Effector memory CD8-positive, alpha-beta T cell (primary cell): ENCODE measurements around the gene GKN2.

Source experiments
- ATAC-seq: fragments of 150-1000 bp; cut with Tn5 transposase; replicated peaks from 2 replicates; pipeline ENCODE4 v1.10.0; 2021; ENCODE audit warnings: mild to moderate bottlenecking, moderate library complexity
- DNase-seq, 3 experiments: peaks; one replicate each; pipeline ENCODE4 v3.0.0; 2021
- H3K27ac Mint-ChIP-seq, 2 donors: one replicate each; pipeline ENCODE4 v1.8.0; 2022; ENCODE audit warnings: mild to moderate bottlenecking in 2 of 2, mixed read lengths in 2 of 2, moderate library complexity in 2 of 2
- H3K27me3 Mint-ChIP-seq, 2 donors: one replicate each; pipeline ENCODE4 v1.8.0; 2022; ENCODE audit warnings: mixed read lengths in 2 of 2
- H3K36me3 Mint-ChIP-seq: one replicate; pipeline ENCODE4 v1.8.0; 2022; ENCODE audit warnings: mild to moderate bottlenecking, moderate library complexity, mixed read lengths; ENCODE audit not compliant: insufficient read depth
- H3K4me1 Mint-ChIP-seq, 2 donors: one replicate each; pipeline ENCODE4 v1.8.0; 2022; ENCODE audit warnings: low read depth in 2 of 2, mixed read lengths in 2 of 2
- H3K4me3 Mint-ChIP-seq, 2 donors: one replicate each; pipeline ENCODE4 v1.8.0; 2022; ENCODE audit warnings: mild to moderate bottlenecking in 2 of 2, mixed read lengths in 2 of 2, moderate library complexity in 2 of 2
- H3K9me3 Mint-ChIP-seq, 2 donors: one replicate each; pipeline ENCODE4 v1.8.0; 2022; ENCODE audit warnings: mixed read lengths in 2 of 2

GKN2 gene

DNA sequence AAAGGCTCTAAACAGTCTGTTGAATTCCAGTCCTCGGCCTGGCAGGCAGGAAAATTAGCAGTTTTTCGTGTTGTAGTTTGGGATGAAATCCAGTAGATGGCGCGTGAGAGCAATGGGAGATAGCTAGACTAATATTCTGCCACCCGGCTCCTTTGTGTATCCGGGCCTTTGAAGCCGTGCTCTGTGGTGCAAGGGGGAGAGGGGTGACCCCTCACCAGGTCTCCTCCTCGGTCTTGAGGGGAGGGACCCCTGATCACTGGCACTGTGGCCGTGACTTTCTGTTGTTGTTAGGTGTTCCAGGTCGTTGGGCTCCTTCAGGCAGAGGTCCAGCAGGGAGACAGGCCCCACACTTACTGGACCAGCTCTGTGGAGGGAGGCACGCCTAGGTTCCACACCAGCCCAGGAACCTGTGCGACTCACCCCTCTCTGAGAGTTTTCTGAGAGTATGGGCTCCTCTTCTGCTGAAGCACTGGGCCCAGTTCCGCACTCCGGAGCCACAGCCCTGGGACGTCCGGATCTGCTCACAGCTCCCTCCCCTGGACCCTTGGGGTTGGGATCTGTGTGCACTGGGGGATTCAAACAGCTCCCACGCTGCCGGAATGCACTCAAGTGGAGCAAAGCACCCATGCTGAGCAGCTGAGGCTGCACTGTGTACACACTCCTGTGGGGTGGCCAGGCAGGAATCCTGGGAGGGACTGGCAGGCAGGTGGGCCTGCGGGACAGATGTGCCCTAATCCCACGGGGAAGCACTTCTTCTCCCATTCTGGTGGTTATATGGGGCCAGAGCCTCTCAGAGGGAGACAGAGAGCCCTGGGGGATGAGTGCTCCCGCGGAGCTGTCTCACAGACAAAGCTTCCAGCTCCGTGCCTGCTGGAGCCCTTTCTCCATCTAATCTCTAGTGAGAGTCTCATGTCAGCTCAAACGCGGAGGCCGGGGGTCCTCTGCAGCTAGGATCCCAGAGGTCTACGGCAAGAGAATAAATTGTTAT is 8.8 kb downstream of the GKN2 start:
- DNase-seq (peak; percentile 52 to 69 (median 64)), ATAC-seq (peak; percentile 81)
- Mint-ChIP-seq H3K4me3 (no peak overlapping the region), H3K27me3 (peaks cover 71 to 90% of the 10 kb centered on the region in 2 donors), H3K27ac (no peak overlapping the region), H3K9me3 (no peaks in the 10 kb centered on the region), H3K36me3 (no peaks in the 10 kb centered on the region), H3K4me1 (no peaks in the 10 kb centered on the region)

DNA sequence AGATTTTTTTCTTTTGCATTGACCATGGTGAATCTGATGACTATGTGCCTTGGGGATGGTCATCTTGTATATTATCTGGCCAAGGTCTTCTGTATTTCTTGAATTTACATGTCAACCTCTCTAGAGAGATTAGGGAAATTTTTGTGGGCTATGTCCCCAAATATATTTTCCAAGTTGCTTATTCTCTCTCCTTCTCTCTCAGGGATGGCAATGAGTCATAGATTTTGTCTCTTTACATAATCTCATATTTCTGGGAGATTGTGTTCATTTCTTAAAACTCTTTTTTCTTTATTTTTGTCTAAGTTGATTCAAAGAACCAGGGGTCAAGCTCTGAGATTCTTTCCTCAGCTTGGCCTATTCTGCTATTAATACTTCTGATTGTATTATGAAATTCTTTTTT is 9.9 kb downstream of the GKN2 start:
- no peak overlapping the region for H3K4me3 Mint-ChIP-seq
- ATAC-seq (no peak), DNase-seq (no peak)
- H3K36me3 Mint-ChIP-seq, result no peaks in the 10 kb centered on the region
- no peaks in the 10 kb centered on the region for H3K4me1 Mint-ChIP-seq
- H3K27ac Mint-ChIP-seq, result no peak overlapping the region
- H3K9me3 Mint-ChIP-seq, result no peaks in the 10 kb centered on the region
- peaks cover 64 to 82% of the 10 kb centered on the region in 2 donors for H3K27me3 Mint-ChIP-seq

DNA sequence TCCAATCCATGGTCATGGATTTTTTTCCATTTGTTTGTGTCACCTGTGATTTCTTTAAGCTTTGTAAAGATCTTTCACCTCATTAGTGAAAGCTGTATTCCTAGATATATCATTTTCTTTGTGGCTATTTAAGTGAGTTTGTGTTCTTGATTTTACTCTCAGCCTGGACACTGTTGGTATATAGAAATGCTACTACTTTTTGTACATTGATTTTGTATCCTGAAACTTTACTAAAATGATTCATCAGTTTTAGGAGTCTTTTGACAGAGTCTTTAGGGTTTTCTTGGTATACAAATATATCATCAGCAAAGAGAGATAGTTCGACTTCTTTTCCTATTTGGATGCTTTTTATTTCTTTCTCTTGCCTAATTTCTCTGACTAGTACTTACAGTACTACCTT is 12.3 kb downstream of the GKN2 start:
- no peaks in the 10 kb centered on the region for H3K9me3 Mint-ChIP-seq
- no peaks in the 10 kb centered on the region for H3K36me3 Mint-ChIP-seq
- no peak overlapping the region for H3K27ac Mint-ChIP-seq
- ATAC-seq (no peak), DNase-seq (no peak)
- H3K27me3 Mint-ChIP-seq, result peaks cover 52 to 83% of the 10 kb centered on the region in 2 donors
- no peak overlapping the region for H3K4me3 Mint-ChIP-seq
- no peaks in the 10 kb centered on the region for H3K4me1 Mint-ChIP-seq

DNA sequence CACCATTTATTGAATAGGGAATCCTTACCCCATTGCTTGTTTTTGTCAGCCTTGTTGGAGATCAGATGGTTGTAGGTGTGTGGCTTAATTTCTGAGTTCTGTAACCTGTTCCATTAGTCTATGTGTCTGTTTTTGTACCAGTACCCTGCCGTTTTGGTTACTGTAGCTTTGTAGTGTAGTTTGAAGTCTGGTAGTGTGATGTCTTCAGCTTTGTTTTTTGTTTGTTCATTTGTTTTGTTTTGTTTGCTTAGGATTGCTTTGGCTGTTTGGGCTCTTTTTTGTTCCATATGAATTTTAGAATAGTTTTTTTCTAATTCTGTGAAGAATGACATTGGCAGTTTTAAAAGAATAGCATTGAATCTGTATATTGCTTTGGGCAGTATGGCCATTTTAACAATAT is 12.7 kb downstream of the GKN2 start:
- H3K27ac Mint-ChIP-seq, result no peak overlapping the region
- no peaks in the 10 kb centered on the region for H3K4me1 Mint-ChIP-seq
- H3K27me3 Mint-ChIP-seq, result peaks cover 50 to 83% of the 10 kb centered on the region in 2 donors
- ATAC-seq, result no peak
- H3K36me3 Mint-ChIP-seq, result no peaks in the 10 kb centered on the region
- DNase-seq, result no peak
- no peak overlapping the region for H3K4me3 Mint-ChIP-seq
- H3K9me3 Mint-ChIP-seq, result no peaks in the 10 kb centered on the region

DNA sequence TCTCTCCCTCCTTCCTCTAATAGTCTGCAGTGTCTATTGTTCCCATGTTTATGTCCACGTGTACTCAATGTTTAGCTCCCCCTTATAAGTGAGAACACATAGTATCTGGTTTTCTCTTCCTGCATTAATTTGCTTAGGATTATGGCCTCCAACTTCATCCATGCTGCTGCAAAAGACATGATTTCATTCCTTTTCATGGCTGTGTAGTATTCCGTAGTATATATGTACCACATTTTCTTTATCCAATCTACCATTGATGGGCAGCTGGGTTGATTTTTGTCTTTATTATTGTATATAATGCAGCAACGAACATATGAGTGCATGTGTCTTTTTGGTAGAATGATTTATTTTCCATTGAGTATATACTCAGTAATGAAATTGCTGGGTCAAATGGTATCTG is 13.8 kb downstream of the GKN2 start:
- ATAC-seq, result no peak
- H3K4me3 Mint-ChIP-seq, result no peak overlapping the region
- H3K36me3 Mint-ChIP-seq, result no peaks in the 10 kb centered on the region
- no peak overlapping the region for H3K27ac Mint-ChIP-seq
- no peaks in the 10 kb centered on the region for H3K4me1 Mint-ChIP-seq
- H3K27me3 Mint-ChIP-seq, result peaks cover 43 to 73% of the 10 kb centered on the region in 2 donors
- DNase-seq, result no peak
- no peaks in the 10 kb centered on the region for H3K9me3 Mint-ChIP-seq

DNA sequence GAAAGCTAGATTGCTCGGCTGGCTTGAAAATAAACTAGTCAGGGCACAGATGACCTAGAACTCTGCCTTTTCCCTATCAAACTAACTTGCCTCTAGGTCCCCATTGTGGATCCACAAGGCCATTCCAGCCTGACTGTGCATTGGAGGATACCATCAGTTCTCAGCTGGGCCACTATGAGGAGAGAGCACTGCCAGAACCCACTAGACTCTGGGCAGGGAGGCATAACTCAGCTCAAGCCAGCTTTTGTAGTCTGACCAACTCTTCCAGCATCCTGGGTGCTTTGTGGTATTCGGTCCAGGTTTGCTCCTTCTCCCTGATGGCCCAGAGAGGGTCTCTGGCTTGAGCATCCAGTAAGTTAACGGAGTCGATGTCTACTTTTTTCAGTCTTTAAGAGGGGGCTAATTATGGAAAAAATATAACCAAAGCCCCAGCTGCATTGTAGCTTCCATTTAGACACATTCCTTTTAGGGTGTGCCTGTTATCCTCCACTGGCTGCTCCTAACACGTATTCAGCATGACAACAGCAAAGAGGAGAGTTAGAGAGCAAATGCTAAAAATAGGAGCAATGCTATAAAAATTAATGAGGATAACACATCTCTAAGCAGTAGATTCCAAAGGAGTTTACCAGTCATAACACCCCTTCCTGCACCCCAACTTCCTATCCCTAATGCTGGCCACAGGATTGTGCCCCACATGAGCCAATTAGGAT is 15.2 kb downstream of the GKN2 start:
- Mint-ChIP-seq H3K36me3 (no peaks in the 10 kb centered on the region), H3K27ac (no peak overlapping the region), H3K27me3 (peaks cover 31 to 67% of the 10 kb centered on the region in 2 donors), H3K4me3 (no peak overlapping the region), H3K9me3 (no peaks in the 10 kb centered on the region), H3K4me1 (no peaks in the 10 kb centered on the region)
- DNase-seq (no peak), ATAC-seq (no peak)

DNA sequence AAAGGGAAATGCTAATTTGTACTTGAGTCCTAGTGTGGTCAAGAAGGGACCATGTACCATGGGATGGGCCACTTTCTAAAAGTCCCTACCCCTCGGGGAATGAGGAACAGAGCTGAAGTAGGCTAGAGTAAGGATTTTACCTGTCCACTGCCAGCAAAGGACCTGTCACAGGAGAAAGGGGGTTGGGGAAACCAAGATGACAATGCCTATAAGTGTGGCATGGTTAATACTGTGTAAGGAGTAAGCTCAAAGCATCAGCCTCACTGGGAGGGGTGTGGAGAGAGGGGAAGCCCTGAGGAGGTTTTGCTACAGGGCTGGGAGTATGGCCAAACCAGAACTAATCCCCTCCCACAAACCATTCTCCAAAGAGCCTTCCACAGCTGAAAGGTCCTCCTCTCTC is 15.8 kb downstream of the GKN2 start:
- DNase-seq (no peak), ATAC-seq (no peak)
- Mint-ChIP-seq H3K36me3 (no peaks in the 10 kb centered on the region), H3K4me3 (no peak overlapping the region), H3K9me3 (no peaks in the 10 kb centered on the region), H3K4me1 (no peaks in the 10 kb centered on the region), H3K27ac (no peak overlapping the region), H3K27me3 (peaks cover 25 to 61% of the 10 kb centered on the region in 2 donors)

DNA sequence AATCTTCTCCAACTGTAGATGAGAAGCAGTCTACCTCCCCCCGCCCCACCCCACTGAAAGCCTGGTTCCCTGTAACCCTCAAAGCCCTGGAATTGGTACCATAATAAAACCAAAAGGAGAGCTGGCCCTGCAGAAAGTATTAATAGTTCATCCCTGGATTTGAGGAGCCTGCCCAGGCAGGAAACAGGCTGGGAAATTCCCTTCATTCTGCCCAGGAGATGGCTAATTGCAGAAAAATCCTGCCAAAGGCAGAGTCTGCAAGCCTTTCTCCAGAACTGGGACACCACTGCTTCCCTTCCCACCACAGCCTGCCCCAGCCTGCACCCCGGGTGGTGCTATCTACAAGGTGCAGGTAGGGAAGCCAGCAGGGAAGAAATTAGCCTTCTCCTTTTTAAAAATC is 16.3 kb downstream of the GKN2 start:
- Mint-ChIP-seq H3K27me3 (peaks cover 20 to 59% of the 10 kb centered on the region in 2 donors), H3K4me3 (no peak overlapping the region), H3K4me1 (no peaks in the 10 kb centered on the region), H3K36me3 (no peaks in the 10 kb centered on the region), H3K9me3 (no peaks in the 10 kb centered on the region), H3K27ac (no peak overlapping the region)
- ATAC-seq (no peak), DNase-seq (no peak)

DNA sequence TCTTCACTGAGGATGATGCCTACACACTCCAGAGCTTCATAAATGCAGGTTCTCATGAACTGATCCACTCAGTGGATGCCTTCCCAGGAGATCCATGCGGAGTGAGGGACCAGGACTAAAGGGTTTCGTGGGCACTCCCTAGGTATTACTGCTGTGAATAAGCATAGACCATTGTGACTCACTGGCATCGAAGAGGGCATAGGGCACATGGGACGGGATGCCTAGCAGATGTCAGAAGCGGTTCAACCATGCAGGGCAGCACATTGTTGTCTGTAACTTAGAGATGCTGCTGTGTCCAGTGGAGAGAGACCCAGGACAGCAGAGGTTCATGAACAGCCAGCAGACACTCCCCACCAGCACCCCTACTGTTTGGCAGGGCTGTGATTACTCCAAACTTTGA is 17.2 kb downstream of the GKN2 start:
- Mint-ChIP-seq H3K27me3 (peaks cover 11 to 52% of the 10 kb centered on the region in 2 donors), H3K27ac (no peak overlapping the region), H3K9me3 (no peaks in the 10 kb centered on the region), H3K36me3 (no peaks in the 10 kb centered on the region), H3K4me3 (no peak overlapping the region), H3K4me1 (no peaks in the 10 kb centered on the region)
- ATAC-seq, result no peak
- no peak for DNase-seq

DNA sequence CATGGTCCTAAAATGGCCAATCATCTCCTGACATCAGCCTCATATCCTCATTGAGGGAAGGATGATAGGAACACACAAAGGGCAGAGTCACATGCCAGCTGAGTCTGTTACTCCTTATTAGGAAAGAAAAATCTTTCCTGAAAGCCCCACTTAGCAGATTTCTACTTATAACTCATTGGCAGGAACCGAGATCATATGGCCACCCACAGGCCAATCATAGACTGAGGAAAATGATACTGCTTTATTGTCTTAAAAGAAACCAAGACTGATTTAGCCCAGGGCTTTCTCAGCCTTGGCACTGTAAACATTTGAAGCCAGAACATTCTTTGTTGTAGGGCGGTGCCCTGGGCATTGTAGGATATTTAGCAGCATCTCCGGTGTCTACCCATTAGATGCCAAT is 18.7 kb downstream of the GKN2 start:
- H3K36me3 Mint-ChIP-seq, result no peaks in the 10 kb centered on the region
- ATAC-seq, result no peak
- H3K27ac Mint-ChIP-seq, result no peak overlapping the region

DNA sequence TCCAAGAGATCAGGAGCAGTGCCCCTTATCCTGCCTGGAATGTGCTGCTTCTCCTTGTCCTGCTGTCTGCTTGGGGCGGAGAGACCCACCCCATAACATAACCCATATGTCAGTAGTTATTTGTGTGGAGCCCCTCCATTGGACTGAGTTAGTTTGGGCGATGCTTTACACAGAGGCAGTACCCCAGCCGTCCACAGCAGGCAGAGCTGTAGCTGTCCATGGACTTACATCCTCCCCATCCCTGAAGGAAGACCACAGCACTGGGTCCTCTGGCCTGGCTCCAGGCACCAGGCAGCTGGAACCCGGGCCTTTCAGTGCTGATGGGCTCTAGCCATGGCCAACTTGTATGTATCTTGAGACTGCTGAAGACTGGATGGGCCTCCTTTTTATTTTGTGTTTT is 20.3 kb downstream of the GKN2 start:
- DNase-seq (no peak), ATAC-seq (no peak)

More for the DNA sequence above, 18.7 kb downstream of the GKN2 start:
- H3K9me3 Mint-ChIP-seq, result no peaks in the 10 kb centered on the region
- H3K27me3 Mint-ChIP-seq, result peaks cover 8 to 42% of the 10 kb centered on the region in 2 donors
- H3K4me1 Mint-ChIP-seq, result no peaks in the 10 kb centered on the region
- no peak overlapping the region for H3K4me3 Mint-ChIP-seq
- no peak for DNase-seq

DNA sequence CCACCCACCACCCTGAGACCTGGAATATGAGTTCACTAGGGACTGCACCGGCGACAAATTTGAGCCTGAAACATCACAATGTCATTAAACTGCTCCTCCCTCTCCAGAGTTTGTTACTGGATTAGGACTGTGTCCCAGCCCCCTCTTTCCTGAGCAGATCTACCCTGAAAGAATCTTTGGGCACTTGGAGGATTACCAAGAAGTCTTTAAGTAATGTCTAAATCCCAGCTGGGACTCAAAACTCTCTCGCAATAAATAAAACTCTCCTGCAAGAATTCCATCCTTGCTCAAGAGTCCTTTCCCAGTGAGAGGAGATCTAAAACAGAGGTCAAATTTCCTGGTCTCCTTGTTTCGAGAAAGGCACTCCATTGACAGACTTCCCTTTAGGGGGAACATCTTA is 20.9 kb downstream of the GKN2 start:
- ATAC-seq, result no peak
- no peaks in the 10 kb centered on the region for H3K4me1 Mint-ChIP-seq
- H3K27ac Mint-ChIP-seq, result no peak overlapping the region
- peaks cover 19 to 49% of the 10 kb centered on the region in 2 donors for H3K27me3 Mint-ChIP-seq
- H3K9me3 Mint-ChIP-seq, result no peaks in the 10 kb centered on the region
- no peaks in the 10 kb centered on the region for H3K36me3 Mint-ChIP-seq
- no peak overlapping the region for H3K4me3 Mint-ChIP-seq
- DNase-seq, result no peak

More for the DNA sequence above, 20.3 kb downstream of the GKN2 start:
- Mint-ChIP-seq H3K36me3 (no peaks in the 10 kb centered on the region), H3K27me3 (peaks cover 16 to 55% of the 10 kb centered on the region in 2 donors), H3K4me1 (no peaks in the 10 kb centered on the region), H3K27ac (no peak overlapping the region), H3K4me3 (no peak overlapping the region), H3K9me3 (no peaks in the 10 kb centered on the region)

DNA sequence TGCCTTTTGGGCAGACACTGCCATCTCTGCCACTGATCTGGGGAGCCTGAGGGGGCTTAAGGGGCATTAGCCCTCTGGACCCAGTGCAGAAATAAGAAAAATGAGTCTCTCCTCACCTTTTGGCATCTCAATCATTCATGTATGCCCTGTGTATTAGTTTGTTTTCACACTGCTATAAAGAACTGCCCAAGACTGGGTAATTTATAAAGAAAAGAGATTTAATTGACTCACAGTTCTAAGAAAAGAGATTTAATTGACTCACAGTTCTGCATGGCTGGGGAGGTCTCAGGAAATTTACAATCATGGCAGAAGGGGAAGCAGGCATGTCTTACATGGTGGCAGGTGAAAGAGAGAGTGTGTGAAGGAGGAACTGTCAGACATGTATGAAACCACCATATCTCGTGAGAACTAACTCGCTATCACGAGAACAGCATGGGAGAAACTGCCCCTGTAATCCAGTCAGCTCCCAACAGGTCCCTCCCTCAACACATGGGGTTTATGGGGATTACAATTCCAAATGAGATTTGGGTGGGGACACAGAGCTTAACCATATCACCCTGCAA is 21.5 kb downstream of the GKN2 start:
- ATAC-seq (no peak), DNase-seq (no peak)
- H3K9me3 Mint-ChIP-seq, result no peaks in the 10 kb centered on the region
- no peaks in the 10 kb centered on the region for H3K36me3 Mint-ChIP-seq
- H3K4me1 Mint-ChIP-seq, result no peaks in the 10 kb centered on the region
- no peak overlapping the region for H3K27ac Mint-ChIP-seq
- no peak overlapping the region for H3K4me3 Mint-ChIP-seq
- peaks cover 22 to 43% of the 10 kb centered on the region in 2 donors for H3K27me3 Mint-ChIP-seq
